Nephron progenitor cell (in vitro differentiated cells): ENCODE data around the gene PNPLA1.
"Not testable (repeated sequence)": the region's sequence is repeated elsewhere in the genome, so short reads cannot be mapped to it uniquely, and the experiment has no call there.

ENCODE experiments used
- DNase-seq: peaks from one replicate; pipeline ENCODE4 v3.0.0; 2021
- H3K27ac Mint-ChIP-seq: 2 replicates; pipeline ENCODE4 v1.8.0; 2021; ENCODE audit warnings: mild to moderate bottlenecking, moderate library complexity, mixed read lengths
- H3K27me3 Mint-ChIP-seq: 2 replicates; pipeline ENCODE4 v1.8.0; 2021; ENCODE audit warnings: mild to moderate bottlenecking, low read depth, mixed read lengths; ENCODE audit not compliant: poor library complexity
- H3K36me3 Mint-ChIP-seq: 2 replicates; pipeline ENCODE4 v1.8.0; 2021; ENCODE audit warnings: low read depth, mixed read lengths
- H3K4me1 Mint-ChIP-seq: 2 replicates; pipeline ENCODE4 v1.8.0; 2021; ENCODE audit warnings: mixed read lengths
- H3K4me3 Mint-ChIP-seq: 2 replicates; pipeline ENCODE4 v1.8.0; 2021; ENCODE audit warnings: mild to moderate bottlenecking, moderate library complexity, mixed read lengths
- H3K9me3 Mint-ChIP-seq: 2 replicates; pipeline ENCODE4 v1.8.0; 2021; ENCODE audit warnings: mild to moderate bottlenecking, moderate library complexity, mixed read lengths
- TF ChIP-seq, protein P1 (sequence below): fragments of 200-600 bp; sonication (generic); IDR thresholded peaks from 2 replicates; pipeline ENCODE4 v1.5.0; 2021; ENCODE audit warnings: antibody characterized with exemption

PNPLA1 gene

DNA sequence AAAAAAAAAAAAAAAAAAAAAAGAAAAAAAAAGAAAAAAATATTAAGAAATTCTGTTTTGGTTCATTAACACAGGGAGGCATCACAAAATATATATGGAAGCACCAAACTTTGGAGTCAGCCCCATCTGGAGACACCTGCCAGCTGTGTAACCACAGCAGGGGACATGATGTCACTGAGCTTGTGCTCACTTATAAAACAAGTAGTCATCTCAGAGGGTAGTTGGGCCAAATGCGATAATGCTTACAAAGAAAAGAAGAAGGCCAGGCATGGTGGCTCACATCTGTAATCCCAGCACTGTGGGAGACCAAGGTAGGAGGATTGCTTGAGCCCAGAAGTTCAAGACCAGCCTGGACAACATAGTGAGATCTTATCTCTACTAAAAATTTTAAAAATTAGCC, 68.0 kb downstream of the PNPLA1 start:
- no peaks in the 10 kb centered on the region for H3K36me3 Mint-ChIP-seq
- no peak overlapping the region for H3K4me3 Mint-ChIP-seq
- no peaks in the 10 kb centered on the region for H3K9me3 Mint-ChIP-seq
- peaks cover 57% of the 10 kb centered on the region for H3K27me3 Mint-ChIP-seq
- peaks cover 35% of the 10 kb centered on the region for H3K4me1 Mint-ChIP-seq
- no peak for DNase-seq
- H3K27ac Mint-ChIP-seq = no peak overlapping the region
- TF ChIP-seq, protein P1, sequence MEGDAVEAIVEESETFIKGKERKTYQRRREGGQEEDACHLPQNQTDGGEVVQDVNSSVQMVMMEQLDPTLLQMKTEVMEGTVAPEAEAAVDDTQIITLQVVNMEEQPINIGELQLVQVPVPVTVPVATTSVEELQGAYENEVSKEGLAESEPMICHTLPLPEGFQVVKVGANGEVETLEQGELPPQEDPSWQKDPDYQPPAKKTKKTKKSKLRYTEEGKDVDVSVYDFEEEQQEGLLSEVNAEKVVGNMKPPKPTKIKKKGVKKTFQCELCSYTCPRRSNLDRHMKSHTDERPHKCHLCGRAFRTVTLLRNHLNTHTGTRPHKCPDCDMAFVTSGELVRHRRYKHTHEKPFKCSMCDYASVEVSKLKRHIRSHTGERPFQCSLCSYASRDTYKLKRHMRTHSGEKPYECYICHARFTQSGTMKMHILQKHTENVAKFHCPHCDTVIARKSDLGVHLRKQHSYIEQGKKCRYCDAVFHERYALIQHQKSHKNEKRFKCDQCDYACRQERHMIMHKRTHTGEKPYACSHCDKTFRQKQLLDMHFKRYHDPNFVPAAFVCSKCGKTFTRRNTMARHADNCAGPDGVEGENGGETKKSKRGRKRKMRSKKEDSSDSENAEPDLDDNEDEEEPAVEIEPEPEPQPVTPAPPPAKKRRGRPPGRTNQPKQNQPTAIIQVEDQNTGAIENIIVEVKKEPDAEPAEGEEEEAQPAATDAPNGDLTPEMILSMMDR = no peak

DNA sequence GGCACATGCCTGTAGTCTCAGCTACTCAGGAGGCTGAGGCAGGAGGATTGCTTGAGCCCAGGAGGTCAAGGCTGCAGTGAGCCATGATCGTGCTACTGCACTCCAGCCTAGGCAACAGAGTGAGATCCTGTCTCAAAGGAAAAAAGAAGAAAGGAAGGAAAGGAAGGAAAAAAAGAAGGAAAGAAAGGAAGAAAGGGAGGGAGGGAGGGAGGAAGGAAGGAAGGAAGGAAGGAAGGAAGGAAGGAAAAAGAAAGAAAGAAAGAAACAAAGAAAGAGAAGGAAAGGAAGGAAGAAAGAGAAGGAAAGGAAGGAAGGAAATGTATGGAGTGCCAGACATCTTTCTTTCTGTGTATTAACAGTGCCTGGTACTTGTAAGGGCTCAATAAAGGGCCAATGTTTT, 68.4 kb downstream of the PNPLA1 start:
- not testable (repeated sequence) for H3K27ac Mint-ChIP-seq, H3K9me3 Mint-ChIP-seq, H3K4me3 Mint-ChIP-seq, H3K36me3 Mint-ChIP-seq, DNase-seq
- peaks cover 57% of the 10 kb centered on the region for H3K27me3 Mint-ChIP-seq
- peaks cover 31% of the 10 kb centered on the region for H3K4me1 Mint-ChIP-seq

DNA sequence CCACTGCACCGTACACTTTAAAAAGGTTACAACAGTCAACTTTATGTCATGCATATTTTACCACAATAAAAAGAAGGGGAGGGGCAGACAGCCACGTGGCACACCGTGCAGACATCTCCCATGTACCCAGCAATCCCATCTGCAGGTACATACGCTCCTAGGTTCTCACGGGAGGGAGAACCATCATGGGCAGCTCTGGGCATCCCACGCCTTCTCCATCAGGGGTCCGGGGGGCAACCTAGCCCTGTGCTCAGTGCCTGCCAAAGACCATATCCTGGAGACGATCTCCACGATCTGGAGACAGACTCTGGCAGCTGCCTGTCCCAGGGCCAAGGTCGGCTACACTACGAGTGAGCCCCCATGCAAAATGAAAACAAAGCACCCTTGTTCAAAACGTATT, 69.3 kb downstream of the PNPLA1 start:
- TF ChIP-seq, protein P1 = no peak
- H3K4me3 Mint-ChIP-seq = no peak overlapping the region
- peaks cover 21% of the 10 kb centered on the region for H3K4me1 Mint-ChIP-seq
- H3K27me3 Mint-ChIP-seq = peaks cover 57% of the 10 kb centered on the region
- no peaks in the 10 kb centered on the region for H3K9me3 Mint-ChIP-seq
- DNase-seq = no peak
- H3K36me3 Mint-ChIP-seq = no peaks in the 10 kb centered on the region
- no peak overlapping the region for H3K27ac Mint-ChIP-seq

DNA sequence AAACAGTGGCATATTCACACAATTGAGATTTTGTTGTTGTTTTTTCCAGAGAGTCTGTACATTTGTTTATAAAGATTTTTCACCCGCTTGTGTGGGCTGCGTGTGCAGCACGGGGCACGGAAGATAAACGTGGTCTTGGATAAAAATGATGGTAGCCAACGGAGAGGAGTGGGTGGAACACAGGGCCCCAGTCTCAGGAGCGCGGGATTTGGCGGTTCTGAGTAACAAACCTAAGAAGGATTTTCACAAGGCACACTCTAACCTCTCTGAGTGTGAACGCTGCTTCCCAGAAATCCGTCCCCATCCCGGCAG, 70.4 kb downstream of the PNPLA1 start:
- Mint-ChIP-seq H3K27me3 (peaks cover 53% of the 10 kb centered on the region), H3K9me3 (no peaks in the 10 kb centered on the region), H3K4me1 (peaks cover 10% of the 10 kb centered on the region), H3K36me3 (no peaks in the 10 kb centered on the region), H3K4me3 (no peak overlapping the region), H3K27ac (no peak overlapping the region)
- TF ChIP-seq, protein P1 = no peak
- DNase-seq = no peak

DNA sequence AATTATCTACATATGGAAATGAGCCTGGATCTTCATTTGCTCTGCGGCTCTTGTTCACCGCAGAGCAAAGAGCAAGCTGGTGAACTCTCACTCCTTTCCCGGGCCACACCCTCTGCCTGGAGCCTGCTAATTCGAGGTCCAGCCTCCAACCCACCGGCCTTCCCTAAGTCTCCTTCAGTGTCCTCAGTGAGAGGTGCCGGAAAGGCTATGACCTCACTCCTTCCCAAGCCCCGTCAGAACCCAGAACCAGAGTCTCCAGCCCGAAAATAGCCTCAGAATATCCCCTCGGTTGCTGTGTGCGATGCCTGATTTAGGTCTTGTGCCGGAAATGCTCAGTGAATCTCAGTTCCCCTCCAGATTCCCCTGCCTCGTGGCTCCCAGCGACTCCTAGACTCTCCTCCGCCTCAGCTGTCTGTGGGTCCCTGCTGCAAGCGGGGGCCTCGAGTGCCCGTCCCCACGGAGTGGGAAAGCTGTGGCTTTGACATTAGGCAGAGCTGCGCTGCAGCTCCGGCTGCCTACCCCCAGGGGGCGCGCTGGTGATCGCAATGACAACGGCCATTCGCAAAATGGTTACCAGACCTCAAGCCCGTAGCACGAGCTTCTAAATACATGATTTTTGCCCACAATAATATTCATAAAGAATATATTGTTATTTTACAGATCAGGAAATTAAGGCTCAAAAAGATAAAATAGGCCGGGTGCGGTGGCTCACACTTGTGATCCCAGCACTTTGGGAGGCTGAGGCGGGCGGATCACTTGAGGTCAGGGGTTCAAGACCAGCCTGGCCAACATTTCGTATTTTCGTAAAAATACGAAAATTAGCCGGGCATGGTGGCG, 71.0 kb downstream of the PNPLA1 start:
- Mint-ChIP-seq H3K27me3 (peaks cover 47% of the 10 kb centered on the region), H3K27ac (no peak overlapping the region), H3K36me3 (no peaks in the 10 kb centered on the region), H3K4me1 (peaks cover 8% of the 10 kb centered on the region), H3K4me3 (peak overlapping the region; percentile 74), H3K9me3 (no peaks in the 10 kb centered on the region)
- peak; percentile 84 for DNase-seq
- TF ChIP-seq, protein P1 = peak; percentile 97

DNA sequence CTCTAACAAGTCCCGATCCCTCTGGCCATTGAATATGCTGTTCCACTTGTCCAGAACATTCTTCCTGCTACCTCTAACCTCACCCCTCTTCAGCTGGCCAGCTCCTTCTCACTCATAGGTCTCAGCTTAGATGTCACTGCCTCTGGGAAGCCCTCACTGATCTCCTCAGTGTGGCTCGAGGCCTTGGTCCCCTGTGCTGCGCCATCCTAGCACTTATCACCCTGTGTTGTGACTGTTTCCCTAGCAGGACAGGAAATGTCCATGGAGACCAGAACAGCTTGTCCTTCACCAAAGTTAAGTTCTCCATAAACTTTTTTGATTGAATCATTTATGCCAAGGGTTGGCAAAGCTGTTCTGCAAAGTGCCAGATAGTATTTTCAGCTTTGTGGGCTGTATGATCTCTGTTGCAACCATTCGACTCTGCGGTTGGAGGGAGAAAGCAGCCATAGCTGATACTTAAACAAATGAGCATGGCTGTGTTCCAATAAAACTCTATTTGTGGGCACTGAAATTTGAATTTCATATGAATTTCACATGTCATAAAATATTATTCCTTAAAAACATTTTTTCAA, 73.3 kb downstream of the PNPLA1 start:
- no peaks in the 10 kb centered on the region for H3K36me3 Mint-ChIP-seq
- DNase-seq = no peak
- no peak overlapping the region for H3K27ac Mint-ChIP-seq
- no peaks in the 10 kb centered on the region for H3K9me3 Mint-ChIP-seq
- peaks cover 30% of the 10 kb centered on the region for H3K27me3 Mint-ChIP-seq
- TF ChIP-seq, protein P1 = no peak
- no peak overlapping the region for H3K4me3 Mint-ChIP-seq
- peaks cover 31% of the 10 kb centered on the region for H3K4me1 Mint-ChIP-seq
